Activated CD4-positive, alpha-beta T cell treated with anti-CD3 and anti-CD28 coated beads for 24 hours (primary cell): Measurements from ENCODE around the gene IKZF4.
"Not testable (repeated sequence)": the region's sequence is repeated elsewhere in the genome, so short reads cannot be mapped to it uniquely, and the experiment has no call there.

Experiments
- DNase-seq, 2 donors: peaks; one replicate each; pipeline ENCODE4 v3.0.0-alpha.2; 2020; ENCODE audit warnings: low read depth in 2 of 2

Gene IKZF4

DNA sequence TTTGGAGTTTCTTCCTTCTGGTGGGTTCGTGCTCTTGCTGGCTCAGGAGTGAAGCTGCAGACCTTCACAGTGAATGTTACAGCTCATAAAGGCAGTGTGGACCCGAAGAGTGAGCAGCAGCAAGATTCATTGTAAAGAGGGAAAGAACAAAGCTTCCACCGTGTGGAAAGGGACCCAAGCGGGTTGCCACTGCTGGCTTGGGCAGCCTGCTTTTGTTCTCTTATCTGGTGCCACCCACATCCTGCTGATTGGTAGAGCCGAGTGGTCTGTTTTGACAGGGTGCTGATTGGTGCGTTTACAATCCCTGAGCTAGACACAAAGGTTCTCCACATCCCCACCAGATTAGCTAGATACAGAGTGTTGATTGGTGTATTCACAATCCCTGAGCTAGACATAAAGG is 21.3 kb upstream of the IKZF4 start:
- DNase-seq = not testable (repeated sequence)

DNA sequence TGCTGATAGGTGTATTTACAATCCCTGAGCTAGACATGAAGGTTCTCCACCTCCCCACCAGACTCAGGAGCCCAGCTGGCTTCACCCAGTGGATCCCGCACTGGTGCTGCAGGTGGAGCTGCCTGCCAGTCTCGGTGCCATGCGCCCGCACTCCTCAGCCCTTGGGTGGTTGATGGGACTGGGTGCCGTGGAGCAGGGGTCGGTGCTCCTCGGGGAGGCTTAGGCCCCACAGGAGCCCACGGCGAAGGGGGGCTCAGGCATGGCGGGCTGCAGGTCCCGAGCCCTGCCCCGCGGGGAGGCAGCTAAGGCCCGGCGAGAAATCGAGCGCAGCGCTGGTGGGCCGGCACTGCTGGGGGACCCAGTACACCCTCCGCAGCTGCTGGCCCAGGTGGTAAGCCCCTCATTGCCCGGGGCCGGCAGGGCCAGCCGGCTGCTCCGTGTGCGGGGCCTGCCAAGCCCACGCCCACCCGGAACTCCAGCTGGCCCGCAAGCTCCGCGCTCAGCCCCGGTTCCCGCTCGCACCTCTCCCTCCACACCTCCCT is 20.8 kb upstream of the IKZF4 start:
- not testable (repeated sequence) for DNase-seq

DNA sequence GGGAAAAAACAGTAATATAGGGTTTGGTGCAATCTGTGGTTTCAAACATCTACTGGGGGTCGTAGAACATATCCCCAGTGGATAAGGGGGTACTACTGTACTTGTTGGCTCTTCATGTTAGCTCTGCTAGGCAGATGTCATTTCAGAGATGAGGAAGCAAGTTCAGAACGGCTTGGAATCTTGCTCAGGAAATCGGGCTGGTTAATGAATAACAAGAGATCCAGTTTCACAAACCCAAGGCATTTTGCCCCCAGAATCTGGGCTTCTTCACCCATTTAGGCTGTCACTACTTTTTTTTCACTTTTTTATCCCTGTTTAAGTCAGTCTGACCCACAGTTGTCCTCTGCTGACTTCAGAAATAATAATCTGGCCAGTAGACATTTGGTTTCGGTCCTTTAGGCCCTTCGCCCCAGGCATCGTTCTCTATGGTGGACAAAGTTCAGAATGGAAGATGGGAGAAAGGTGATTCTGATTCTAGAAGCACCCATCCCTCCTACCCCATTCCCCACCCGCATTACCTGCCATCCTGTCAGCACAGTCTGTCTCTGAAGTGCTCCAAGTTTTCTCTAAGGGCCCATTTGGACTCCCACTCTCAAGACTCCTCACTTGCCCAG is 19.2 kb upstream of the IKZF4 start:
- no peak for DNase-seq

DNA sequence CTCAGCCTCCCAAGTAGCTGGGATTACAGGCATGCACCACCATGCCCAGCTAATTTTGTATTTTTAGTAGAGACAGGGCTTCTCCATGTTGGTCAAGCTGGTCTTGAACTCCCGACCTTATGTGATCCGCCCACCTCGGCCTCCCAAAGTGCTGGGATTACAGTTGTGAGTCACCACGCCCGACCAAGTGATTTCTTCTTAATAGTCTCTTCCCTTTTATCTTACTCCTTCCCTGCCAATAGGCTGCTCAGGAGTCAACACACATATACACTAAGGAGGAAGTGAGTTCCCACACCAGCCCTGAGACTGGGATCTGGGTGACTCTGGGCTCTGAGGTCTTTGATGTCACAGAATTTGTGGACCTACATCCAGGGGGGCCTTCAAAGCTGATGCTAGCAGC is 17.5 kb upstream of the IKZF4 start:
- DNase-seq = not testable (repeated sequence)

DNA sequence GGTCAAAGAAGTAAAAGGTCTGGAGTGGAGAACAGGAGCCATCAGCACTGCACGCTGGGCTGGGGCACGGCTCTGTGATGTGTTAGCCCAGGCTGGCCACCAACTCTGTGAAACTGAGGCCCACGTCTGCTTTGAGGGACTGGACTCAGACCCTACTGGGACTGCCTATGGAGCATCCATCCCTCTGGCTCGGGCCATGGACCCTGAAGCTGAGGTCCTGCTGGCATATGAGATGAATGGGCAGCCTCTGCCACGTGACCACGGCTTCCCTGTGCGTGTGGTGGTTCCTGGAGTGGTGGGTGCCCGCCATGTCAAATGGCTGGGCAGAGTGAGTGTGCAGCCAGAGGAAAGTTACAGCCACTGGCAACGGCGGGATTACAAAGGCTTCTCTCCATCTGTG is 16.6 kb upstream of the IKZF4 start:
- DNase-seq = no peak

DNA sequence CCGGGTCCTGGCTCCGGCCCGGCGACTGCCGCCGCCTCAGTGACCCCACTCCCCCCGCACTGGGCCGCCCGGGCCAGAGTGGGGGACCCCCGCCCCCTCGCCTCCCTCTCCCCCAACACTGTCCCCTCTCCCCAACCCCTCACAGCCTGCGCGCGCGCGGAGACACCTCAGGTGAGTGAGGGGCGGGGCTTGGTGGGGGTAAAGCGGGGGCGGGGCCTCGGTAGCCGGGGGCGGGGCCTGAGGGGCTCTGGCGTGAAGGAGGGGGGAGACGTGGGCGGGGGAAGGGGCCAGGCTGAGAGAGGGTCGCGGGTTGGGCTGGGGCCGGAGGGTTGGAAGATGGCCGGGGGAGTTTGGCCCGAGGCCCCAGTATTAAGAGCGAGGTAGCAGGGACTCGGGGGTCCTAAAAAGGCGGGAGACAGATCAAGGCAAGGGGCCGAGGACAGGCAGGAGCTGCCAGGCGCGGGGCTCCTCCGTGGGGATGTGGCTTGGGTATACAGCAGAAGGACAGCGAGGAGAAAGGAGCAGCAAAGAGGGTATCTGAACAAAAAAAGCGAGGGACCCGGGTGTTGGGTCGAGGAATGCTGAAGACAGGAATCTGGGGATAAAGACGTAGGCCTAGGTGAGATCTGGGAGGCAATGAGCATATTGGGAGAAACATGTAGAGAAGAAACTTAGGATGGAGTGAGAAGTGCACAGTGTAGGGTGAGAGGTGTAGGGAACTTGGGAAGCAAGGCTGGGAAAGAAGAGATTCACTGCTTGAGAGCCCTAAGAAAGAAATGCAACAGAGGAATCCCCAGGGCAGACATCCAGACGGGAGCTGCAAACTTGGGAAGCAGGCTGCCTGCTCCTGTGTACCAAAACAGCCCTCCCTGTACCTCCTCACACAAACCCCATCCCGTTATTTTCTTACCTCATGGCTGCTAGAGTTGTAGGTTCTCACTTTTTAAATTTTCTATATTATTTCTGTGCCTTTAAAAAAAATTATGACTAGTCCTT is 13.0 kb upstream of the IKZF4 start:
- DNase-seq = peak; percentile 59 to 64

DNA sequence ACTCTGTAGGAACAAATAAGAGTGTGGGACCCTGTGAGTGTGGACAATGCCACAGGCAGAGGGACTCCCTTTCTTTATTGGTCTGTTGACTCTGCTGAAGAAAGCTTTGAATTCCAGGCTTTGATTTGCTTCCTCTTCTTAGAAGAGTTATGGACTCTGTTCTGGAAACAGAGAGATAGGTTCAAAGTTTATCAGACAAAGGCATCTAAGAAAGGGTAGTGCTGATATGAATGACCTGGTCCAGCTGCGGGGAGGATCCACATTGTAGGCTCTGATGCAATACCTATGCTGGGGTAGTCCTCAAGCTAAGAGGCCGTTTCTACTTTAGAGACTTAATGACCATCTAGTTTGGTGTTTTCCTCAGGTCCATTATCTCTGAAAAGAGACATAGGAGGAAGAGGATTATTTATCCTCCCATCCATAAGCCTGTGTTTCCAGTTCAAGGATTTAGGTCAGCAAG is 10.7 kb upstream of the IKZF4 start:
- no peak for DNase-seq

DNA sequence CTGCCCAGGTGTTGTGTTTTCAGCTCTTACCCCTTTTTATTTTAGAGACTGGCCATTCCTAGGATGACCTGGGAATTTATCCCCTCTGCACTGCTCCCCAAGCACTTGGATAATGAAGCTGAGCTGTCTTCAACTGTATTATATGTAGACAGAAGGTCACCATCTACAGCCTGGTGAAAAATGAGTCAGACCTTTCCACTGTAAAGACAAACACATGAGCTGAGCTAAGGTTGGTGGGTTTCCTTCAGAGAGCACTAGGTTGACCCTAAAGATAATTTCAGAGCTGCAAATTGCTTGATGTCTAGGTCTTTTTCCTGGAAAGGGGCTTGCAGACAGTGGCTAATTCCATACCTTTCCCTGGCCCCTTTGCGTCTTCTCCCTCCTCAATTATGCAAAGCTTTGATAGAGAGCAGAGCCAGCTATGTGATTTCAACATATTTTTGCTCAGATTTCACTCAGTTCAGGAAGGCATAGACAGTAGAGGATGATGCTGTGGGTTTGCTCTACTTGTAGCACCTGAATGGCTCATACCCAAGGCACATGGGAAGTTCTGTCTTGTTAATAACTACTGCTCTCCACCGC is 9.2 kb upstream of the IKZF4 start:
- DNase-seq = no peak

DNA sequence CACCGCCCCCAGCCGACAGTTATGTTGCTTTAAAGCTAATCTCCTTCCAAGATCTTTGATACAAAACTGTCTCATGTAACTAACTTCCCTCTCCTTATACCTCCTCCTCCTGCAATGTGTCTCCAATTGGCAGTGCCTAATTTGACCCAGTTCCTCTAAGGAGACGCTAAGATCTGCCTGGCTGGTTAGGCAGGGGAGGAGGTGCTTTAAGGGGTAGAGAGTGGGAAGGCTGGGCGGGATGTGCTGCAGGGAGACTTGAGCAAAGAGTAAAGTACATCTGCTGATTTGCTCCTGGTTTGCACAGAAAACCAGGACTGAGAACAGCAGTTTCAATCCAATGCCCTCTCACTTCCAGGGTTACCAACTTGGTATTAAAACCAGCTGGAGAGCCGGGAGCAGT is 7.4 kb upstream of the IKZF4 start:
- no peak for DNase-seq

DNA sequence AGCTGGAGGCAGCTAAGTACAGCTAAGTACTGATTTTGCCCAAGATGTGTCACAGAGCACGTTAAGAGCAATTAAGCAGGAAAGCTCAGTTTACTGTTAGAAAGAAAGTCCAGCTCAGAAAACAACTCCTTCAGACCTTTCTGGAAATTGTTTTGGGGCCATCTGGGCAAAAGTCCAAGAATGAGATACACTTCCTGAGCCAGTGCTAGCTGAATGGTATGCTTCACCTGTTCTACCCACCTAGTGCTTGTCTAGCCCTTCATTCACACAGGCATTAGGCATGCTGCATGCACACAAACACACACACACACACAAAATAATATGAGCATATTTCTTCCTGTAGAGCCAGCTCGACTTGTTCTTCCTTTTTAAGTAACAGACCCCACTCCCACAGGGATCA is 6.6 kb upstream of the IKZF4 start:
- no peak for DNase-seq

DNA sequence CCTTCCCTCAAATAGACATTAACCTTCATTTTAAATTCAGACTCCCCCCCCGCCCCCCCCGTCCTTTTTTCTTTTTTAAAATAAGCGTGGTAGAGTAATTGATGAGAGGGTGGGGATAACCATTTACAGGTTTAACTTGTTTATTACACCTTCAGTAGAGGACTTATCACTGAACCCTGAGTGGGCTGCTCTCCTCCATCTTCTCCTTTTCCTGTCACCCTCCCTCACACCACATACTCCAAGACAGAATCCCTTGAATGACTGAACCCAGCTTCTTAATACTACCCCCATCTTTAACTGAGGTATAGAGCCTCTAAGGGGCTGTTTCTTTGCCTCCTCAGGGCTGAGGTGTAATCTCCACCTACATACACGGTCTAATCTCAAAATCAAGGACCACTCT is 3.7 kb upstream of the IKZF4 start:
- DNase-seq = no peak

DNA sequence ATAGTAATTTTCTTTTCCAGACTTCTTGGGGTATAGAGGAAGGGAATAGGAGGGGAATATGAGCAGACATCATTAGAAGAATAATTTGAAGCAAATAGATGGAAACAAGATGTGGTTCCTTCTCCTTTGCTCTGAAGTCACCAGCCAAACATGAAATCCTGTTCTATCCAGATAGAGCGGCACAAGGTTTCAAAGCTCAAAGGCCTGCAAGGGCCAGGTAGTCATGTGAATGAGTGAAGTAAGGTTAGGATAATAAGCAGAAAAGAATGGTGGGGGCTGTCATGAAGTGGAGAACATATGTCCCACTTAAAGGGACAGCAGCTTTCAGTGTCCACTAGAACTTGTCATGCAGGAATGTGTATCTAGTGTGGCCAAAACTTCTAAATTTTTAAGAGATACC is 2.5 kb upstream of the IKZF4 start:
- no peak for DNase-seq

DNA sequence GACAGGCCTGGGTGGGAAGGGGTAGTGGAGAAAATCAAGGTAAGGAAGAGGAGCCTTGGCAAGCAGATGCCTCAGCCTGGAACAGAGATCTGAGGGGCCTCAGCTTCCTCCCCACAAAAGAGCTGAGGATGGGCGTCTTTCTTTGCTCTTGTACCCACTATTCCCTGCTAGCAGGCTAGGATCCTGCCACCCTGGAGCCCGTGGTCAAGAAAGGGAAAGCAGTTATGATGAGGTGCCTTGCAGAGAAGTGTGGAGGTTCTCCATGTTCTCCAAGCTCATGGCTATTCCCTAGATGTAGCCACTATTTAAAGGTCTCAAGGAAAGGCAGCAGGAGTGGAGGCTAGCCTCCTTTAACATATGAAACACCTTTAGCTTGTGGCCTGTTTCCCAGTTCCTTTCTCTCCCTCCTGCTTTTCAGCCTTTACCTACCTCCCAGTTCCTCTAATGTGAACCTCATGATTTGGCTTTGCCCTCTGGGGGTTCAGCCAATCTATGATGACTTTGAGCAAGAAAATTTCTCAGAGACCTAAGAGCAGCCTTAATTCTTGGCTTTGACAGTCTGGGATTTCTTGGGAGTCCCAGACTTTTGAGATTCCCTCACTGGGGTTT is 1.1 kb downstream of the IKZF4 start:
- no peak for DNase-seq

DNA sequence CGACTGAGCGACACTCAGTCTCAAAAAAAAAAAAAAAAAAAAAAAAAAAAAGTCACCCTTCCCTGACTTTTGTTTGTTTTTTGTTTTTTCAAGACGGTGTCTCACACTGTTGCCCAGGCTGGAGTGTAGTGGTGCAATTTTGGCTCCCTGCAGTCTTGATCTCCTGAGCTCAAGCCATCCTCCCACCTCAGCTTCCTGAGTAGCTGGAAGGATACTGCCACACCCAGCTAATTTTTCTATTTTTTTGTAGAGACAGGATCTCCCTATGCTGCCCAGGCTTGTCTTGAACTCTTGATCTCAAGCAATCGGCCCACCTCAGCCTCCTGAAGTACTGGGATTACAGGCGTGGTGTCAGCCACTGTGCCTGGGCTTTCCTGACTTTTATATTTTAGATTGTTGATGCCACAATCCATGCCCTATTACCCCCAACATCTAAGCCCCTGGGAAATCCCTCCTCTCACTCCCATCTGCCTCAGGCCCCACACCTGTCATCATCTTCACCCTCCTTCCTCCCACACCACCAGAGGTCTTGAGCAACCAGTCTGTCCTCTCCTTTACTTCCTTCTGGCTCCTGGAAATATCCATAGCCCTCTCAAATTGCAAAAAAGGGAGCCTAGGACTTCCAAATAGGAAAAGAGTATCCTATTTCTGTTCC is 7.8 kb downstream of the IKZF4 start:
- DNase-seq = no peak

DNA sequence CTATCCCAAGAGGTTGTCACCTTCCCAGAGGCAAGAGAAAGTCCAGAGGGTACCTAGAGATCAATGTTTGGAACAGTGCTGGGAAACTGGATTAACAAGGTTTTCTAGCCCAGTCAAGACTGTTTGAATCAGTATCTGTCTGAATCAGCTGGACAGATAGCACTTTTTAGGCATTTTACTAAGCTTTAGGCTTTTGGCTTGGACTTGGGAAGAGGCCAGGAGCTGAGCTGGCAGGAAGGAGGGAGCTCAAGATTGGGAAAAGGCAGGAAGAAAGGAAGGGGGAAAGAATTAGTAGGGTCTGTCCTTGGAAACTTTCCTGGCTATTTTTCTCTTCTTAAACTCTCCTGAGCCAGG is 8.3 kb downstream of the IKZF4 start:
- DNase-seq = no peak

DNA sequence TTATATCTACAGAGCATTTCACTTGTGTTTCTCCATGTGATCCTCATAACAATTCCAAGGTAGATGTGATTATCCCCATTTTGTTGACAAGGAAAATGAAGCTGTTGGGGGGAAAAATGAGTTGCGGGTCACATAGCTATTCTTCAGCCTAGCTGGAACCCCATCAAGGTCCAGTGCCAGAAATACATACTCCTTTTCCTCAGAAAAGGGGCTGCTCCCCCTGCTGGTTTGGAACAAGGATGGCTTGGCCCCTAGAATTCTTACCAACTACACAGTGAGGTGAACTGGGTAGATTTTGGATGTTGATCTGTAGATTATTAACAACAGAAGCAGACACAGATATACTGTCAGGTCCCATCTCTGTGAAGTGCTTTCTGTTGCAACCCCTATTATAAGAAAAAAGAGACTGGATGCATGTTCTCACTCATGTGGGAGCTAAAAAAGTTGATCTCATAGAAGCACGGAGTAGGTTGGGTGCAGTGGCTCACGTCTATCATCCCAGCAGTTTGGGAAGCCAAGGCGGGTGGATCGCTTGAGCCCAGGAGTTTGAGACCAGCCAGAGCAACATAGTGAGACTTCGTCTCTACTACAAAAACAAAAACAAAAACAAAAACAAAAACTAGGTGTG is 8.9 kb downstream of the IKZF4 start:
- no peak for DNase-seq

DNA sequence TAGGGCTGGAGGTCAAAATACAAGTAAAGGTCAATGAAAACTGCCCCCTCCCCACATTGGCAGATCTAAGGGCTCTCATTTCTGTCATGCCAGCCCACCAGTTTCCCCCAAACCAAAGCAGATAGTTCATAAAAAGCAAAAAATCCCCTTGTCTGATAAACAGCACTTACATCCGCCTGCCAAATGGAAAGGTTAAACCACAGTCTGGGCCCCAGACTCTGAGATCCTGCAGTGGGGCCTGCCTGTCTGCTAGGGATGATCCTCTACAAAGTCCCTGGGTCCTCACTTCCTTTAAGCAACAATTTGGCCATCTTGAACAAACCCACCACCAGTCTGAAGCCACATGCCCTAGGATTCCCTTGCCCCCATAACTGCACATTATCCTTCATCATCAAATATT is 11.1 kb downstream of the IKZF4 start:
- no peak for DNase-seq

DNA sequence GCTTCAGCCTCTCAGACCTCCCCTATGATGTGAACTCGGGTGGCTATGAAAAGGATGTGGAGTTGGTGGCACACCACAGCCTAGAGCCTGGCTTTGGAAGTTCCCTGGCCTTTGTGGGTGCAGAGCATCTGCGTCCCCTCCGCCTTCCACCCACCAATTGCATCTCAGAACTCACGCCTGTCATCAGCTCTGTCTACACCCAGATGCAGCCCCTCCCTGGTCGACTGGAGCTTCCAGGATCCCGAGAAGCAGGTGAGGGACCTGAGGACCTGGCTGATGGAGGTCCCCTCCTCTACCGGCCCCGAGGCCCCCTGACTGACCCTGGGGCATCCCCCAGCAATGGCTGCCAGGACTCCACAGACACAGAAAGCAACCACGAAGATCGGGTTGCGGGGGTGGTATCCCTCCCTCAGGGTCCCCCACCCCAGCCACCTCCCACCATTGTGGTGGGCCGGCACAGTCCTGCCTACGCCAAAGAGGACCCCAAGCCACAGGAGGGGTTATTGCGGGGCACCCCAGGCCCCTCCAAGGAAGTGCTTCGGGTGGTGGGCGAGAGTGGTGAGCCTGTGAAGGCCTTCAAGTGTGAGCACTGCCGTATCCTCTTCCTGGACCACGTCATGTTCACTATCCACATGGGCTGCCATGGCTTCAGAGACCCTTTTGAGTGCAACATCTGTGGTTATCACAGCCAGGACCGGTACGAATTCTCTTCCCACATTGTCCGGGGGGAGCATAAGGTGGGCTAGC is 13.9 kb downstream of the IKZF4 start:
- no peak for DNase-seq

DNA sequence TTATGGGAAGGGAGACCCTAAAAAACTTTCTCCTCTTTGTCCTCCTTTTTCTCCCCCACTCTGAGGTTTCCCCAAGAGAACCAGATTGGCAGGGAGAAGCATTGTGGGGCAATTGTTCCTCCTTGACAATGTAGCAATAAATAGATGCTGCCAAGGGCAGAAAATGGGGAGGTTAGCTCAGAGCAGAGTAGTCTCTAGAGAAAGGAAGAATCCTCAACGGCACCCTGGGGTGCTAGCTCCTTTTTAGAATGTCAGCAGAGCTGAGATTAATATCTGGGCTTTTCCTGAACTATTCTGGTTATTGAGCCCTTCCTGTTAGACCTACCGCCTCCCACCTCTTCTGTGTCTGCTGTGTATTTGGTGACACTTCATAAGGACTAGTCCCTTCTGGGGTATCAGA is 16.3 kb downstream of the IKZF4 start:
- DNase-seq = no peak

DNA sequence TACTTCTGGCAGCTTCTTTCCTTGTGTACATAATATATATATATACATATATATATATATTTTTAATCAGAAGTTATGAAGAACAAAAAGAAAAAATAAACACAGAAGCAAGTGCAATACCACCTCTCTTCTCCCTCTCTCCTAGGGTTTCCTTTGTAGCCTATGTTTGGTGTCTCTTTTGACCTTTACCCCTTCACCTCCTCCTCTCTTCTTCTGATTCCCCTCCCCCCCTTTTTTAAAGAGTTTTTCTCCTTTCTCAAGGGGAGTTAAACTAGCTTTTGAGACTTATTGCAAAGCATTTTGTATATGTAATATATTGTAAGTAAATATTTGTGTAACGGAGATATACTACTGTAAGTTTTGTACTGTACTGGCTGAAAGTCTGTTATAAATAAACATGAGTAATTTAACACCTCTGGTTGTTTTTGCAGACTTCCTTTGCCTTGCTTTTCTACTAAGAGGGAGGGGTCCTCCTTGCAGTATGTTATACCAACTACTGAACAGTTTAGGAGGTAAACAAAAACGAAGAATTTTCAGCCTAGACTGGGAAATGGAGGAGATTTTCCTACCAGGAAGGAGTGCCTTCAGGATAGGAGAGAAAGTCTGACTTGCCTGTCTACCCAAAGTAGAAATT is 17.3 kb downstream of the IKZF4 start:
- no peak for DNase-seq
